ENCODE data around the gene GRIA4.

GRIA4 gene

GRCh38 chr11:105696000-105696399 is 86.1 kb downstream of the GRIA4 start:
- Histone ChIP-seq H3K4me1 (ENCODE audit: insufficient read depth, low read length) (peaks cover 8% of the 10 kb centered on the region; the same call in 1 of the 2 replicates), H3K36me3 (ENCODE audit: insufficient read depth, low read depth, low read length) (no peaks in the 10 kb centered on the region), H3K9ac (ENCODE audit: low read depth, low read length) (no peak overlapping the region), H3K27me3 (ENCODE audit: insufficient read depth, low read length) (no peaks in the 10 kb centered on the region), H3K27ac (ENCODE audit: low read length) (no peak overlapping the region), H3K4me3 (ENCODE audit: low read length) (no peak overlapping the region), H3K9me3 (ENCODE audit: insufficient read depth, low read depth, low read length) (no peaks in the 10 kb centered on the region)

- Histone ChIP-seq H3K27me3 (ENCODE audit: insufficient read depth, low read length) (no peaks in the 10 kb centered on the region), H3K4me1 (ENCODE audit: insufficient read depth, low read length) (peaks cover 8% of the 10 kb centered on the region; the same call in 1 of the 2 replicates), H3K36me3 (ENCODE audit: insufficient read depth, low read depth, low read length) (no peaks in the 10 kb centered on the region), H3K9me3 (ENCODE audit: insufficient read depth, low read depth, low read length) (no peaks in the 10 kb centered on the region), H3K9ac (ENCODE audit: low read depth, low read length) (no peak overlapping the region), H3K4me3 (ENCODE audit: low read length) (no peak overlapping the region), H3K27ac (ENCODE audit: low read length) (no peak overlapping the region)
Measured at GRCh38 chr11:105697291-105697690, 87.4 kb downstream of the GRIA4 start.

- H3K36me3 ChIP-seq (ENCODE audit: insufficient read depth, low read depth, low read length): no peaks in the 10 kb centered on the region
- no peaks in the 10 kb centered on the region for H3K9me3 ChIP-seq (ENCODE audit: insufficient read depth, low read depth, low read length)
- no peak overlapping the region for H3K9ac ChIP-seq (ENCODE audit: low read depth, low read length)
- no peaks in the 10 kb centered on the region for H3K27me3 ChIP-seq (ENCODE audit: insufficient read depth, low read length)
- H3K4me1 ChIP-seq (ENCODE audit: insufficient read depth, low read length): peaks cover 8% of the 10 kb centered on the region; the same call in 1 of the 2 replicates
- H3K27ac ChIP-seq (ENCODE audit: low read length): no peak overlapping the region
- H3K4me3 ChIP-seq (ENCODE audit: low read length): no peak overlapping the region
Measured at GRCh38 chr11:105699203-105699602, 89.3 kb downstream of the GRIA4 start.

GRCh38 chr11:105700271-105700670 is 90.4 kb downstream of the GRIA4 start:
- H3K9ac ChIP-seq (ENCODE audit: low read depth, low read length): no peak overlapping the region
- H3K9me3 ChIP-seq (ENCODE audit: insufficient read depth, low read depth, low read length): no peaks in the 10 kb centered on the region
- no peak overlapping the region for H3K4me3 ChIP-seq (ENCODE audit: low read length)
- H3K36me3 ChIP-seq (ENCODE audit: insufficient read depth, low read depth, low read length): no peaks in the 10 kb centered on the region
- peaks cover 8% of the 10 kb centered on the region; the same call in 1 of the 2 replicates for H3K4me1 ChIP-seq (ENCODE audit: insufficient read depth, low read length)
- no peaks in the 10 kb centered on the region for H3K27me3 ChIP-seq (ENCODE audit: insufficient read depth, low read length)
- no peak overlapping the region for H3K27ac ChIP-seq (ENCODE audit: low read length)

GRCh38 chr11:105701098-105701497 is 91.2 kb downstream of the GRIA4 start:
- Histone ChIP-seq H3K27me3 (ENCODE audit: insufficient read depth, low read length) (no peaks in the 10 kb centered on the region), H3K27ac (ENCODE audit: low read length) (no peak overlapping the region), H3K36me3 (ENCODE audit: insufficient read depth, low read depth, low read length) (no peaks in the 10 kb centered on the region), H3K9me3 (ENCODE audit: insufficient read depth, low read depth, low read length) (no peaks in the 10 kb centered on the region), H3K9ac (ENCODE audit: low read depth, low read length) (no peak overlapping the region), H3K4me1 (ENCODE audit: insufficient read depth, low read length) (peaks cover 8% of the 10 kb centered on the region), H3K4me3 (ENCODE audit: low read length) (no peak overlapping the region)

- Histone ChIP-seq H3K4me3 (ENCODE audit: low read length) (no peak overlapping the region), H3K27me3 (ENCODE audit: insufficient read depth, low read length) (no peaks in the 10 kb centered on the region), H3K36me3 (ENCODE audit: insufficient read depth, low read depth, low read length) (no peaks in the 10 kb centered on the region), H3K4me1 (ENCODE audit: insufficient read depth, low read length) (no peaks in the 10 kb centered on the region; the same call in 1 of the 2 replicates), H3K27ac (ENCODE audit: low read length) (no peak overlapping the region), H3K9ac (ENCODE audit: low read depth, low read length) (no peak overlapping the region), H3K9me3 (ENCODE audit: insufficient read depth, low read depth, low read length) (no peaks in the 10 kb centered on the region)
Measured at GRCh38 chr11:105705786-105706530, 96.1 kb downstream of the GRIA4 start.

GRCh38 chr11:105713106-105713505 is 103.2 kb downstream of the GRIA4 start:
- H3K27ac ChIP-seq (ENCODE audit: low read length): no peak overlapping the region
- no peaks in the 10 kb centered on the region for H3K36me3 ChIP-seq (ENCODE audit: insufficient read depth, low read depth, low read length)
- H3K4me3 ChIP-seq (ENCODE audit: low read length): no peak overlapping the region
- no peaks in the 10 kb centered on the region for H3K4me1 ChIP-seq (ENCODE audit: insufficient read depth, low read length)
- no peaks in the 10 kb centered on the region for H3K27me3 ChIP-seq (ENCODE audit: insufficient read depth, low read length)
- no peaks in the 10 kb centered on the region for H3K9me3 ChIP-seq (ENCODE audit: insufficient read depth, low read depth, low read length)
- no peak overlapping the region for H3K9ac ChIP-seq (ENCODE audit: low read depth, low read length)

GRCh38 chr11:105713696-105714095 is 103.8 kb downstream of the GRIA4 start:
- H3K9ac ChIP-seq (ENCODE audit: low read depth, low read length): no peak overlapping the region
- no peaks in the 10 kb centered on the region for H3K27me3 ChIP-seq (ENCODE audit: insufficient read depth, low read length)
- no peak overlapping the region for H3K27ac ChIP-seq (ENCODE audit: low read length)
- no peaks in the 10 kb centered on the region for H3K9me3 ChIP-seq (ENCODE audit: insufficient read depth, low read depth, low read length)
- H3K4me3 ChIP-seq (ENCODE audit: low read length): no peak overlapping the region
- peaks cover 4% of the 10 kb centered on the region; the same call in 1 of the 2 replicates for H3K4me1 ChIP-seq (ENCODE audit: insufficient read depth, low read length)
- H3K36me3 ChIP-seq (ENCODE audit: insufficient read depth, low read depth, low read length): no peaks in the 10 kb centered on the region

- H3K27ac ChIP-seq (ENCODE audit: low read length): no peak overlapping the region
Measured at GRCh38 chr11:105718641-105719040, 108.8 kb downstream of the GRIA4 start.

GRCh38 chr11:105719073-105719822 is 109.4 kb downstream of the GRIA4 start:
- peaks cover 14% of the 10 kb centered on the region for H3K4me1 ChIP-seq (ENCODE audit: insufficient read depth, low read length)
- H3K9ac ChIP-seq (ENCODE audit: low read depth, low read length): no peak overlapping the region; the same call in 1 of the 2 replicates
- H3K4me3 ChIP-seq (ENCODE audit: low read length): no peak overlapping the region
- H3K27me3 ChIP-seq (ENCODE audit: insufficient read depth, low read length): no peaks in the 10 kb centered on the region
- no peaks in the 10 kb centered on the region for H3K36me3 ChIP-seq (ENCODE audit: insufficient read depth, low read depth, low read length)
- no peaks in the 10 kb centered on the region for H3K9me3 ChIP-seq (ENCODE audit: insufficient read depth, low read depth, low read length)
- H3K27ac ChIP-seq (ENCODE audit: low read length): no peak overlapping the region

More at GRCh38 chr11:105718641-105719040, 108.8 kb downstream of the GRIA4 start:
- H3K9me3 ChIP-seq (ENCODE audit: insufficient read depth, low read depth, low read length): no peaks in the 10 kb centered on the region
- H3K36me3 ChIP-seq (ENCODE audit: insufficient read depth, low read depth, low read length): no peaks in the 10 kb centered on the region
- peaks cover 14% of the 10 kb centered on the region for H3K4me1 ChIP-seq (ENCODE audit: insufficient read depth, low read length)
- H3K27me3 ChIP-seq (ENCODE audit: insufficient read depth, low read length): no peaks in the 10 kb centered on the region
- H3K9ac ChIP-seq (ENCODE audit: low read depth, low read length): no peak overlapping the region
- H3K4me3 ChIP-seq (ENCODE audit: low read length): no peak overlapping the region

- Histone ChIP-seq H3K9ac (ENCODE audit: low read depth, low read length) (no peak overlapping the region), H3K9me3 (ENCODE audit: insufficient read depth, low read depth, low read length) (no peaks in the 10 kb centered on the region), H3K4me3 (ENCODE audit: low read length) (no peak overlapping the region), H3K27me3 (ENCODE audit: insufficient read depth, low read length) (no peaks in the 10 kb centered on the region), H3K36me3 (ENCODE audit: insufficient read depth, low read depth, low read length) (no peaks in the 10 kb centered on the region), H3K4me1 (ENCODE audit: insufficient read depth, low read length) (peaks cover 14% of the 10 kb centered on the region), H3K27ac (ENCODE audit: low read length) (no peak overlapping the region)
Measured at GRCh38 chr11:105720096-105720495, 110.2 kb downstream of the GRIA4 start.

GRCh38 chr11:105723269-105723668 is 113.4 kb downstream of the GRIA4 start:
- no peaks in the 10 kb centered on the region for H3K27me3 ChIP-seq (ENCODE audit: insufficient read depth, low read length)
- H3K9ac ChIP-seq (ENCODE audit: low read depth, low read length): no peak overlapping the region
- no peaks in the 10 kb centered on the region for H3K36me3 ChIP-seq (ENCODE audit: insufficient read depth, low read depth, low read length)
- no peak overlapping the region for H3K27ac ChIP-seq (ENCODE audit: low read length)
- H3K4me1 ChIP-seq (ENCODE audit: insufficient read depth, low read length): peaks cover 14% of the 10 kb centered on the region
- H3K4me3 ChIP-seq (ENCODE audit: low read length): no peak overlapping the region
- H3K9me3 ChIP-seq (ENCODE audit: insufficient read depth, low read depth, low read length): no peaks in the 10 kb centered on the region

All from iPS-20b (cell line).